ENCODE measurements around the gene SMIM15.

DNA sequence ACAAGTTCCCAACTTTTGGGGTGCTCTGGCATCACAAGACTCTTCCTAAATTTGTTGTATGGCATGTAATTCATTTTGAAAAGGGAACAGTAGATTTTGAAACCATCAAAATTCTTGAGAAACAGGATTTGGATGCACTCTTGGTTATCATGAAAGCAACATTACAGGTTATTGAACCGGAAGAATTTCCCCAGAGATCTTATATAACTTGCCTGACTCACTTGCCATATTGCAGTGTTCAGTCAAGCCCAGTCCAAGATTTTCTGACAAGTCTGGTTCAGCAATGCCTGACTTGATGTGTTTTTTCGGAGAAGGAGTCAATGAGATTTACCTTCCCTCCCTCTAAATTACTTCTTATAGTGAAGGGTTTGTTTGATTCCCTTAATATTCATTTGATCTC is 32.0 kb downstream of the SMIM15 start:
- no peak for TF ChIP-seq POLR2AphosphoS5 (IDR thresholded peaks at IDR 0.05)
- no peak for TF ChIP-seq POLR2A (IDR thresholded peaks at IDR 0.05)
